Endometrium (tissue), 2 donors: ENCODE results near the gene MAP3K20.
"Not testable (repeated sequence)": the region's sequence is repeated elsewhere in the genome, so short reads cannot be mapped to it uniquely, and the experiment has no call there.

Source experiments
- FAIRE-seq: peaks from 2 replicates; lab custom pipeline; 2012; peaks lifted over from hg19 to GRCh38; lab: Jason Lieb, UNC
- donor health status: control.
- donor health status: control.

MAP3K20 gene

DNA sequence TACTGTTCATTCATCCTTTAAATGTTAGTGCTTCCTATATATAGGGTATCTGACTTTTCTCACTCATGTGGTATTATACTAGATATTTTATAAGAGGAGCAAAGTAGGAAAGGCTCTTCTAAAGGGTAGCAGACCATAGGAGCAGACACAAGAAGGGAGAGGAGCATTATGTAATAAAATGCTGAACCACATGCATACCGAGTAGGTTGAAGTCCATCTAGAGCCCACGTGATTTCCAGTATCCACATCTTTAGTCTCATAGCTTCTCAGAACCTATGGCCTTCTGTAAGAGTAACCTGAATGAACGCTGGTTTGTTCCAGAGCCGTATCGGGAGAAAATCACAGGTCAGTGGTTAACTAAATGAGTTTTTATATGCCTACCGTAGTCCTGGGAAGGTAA is 85.9 kb downstream of the MAP3K20 start:
- FAIRE-seq: no peak

DNA sequence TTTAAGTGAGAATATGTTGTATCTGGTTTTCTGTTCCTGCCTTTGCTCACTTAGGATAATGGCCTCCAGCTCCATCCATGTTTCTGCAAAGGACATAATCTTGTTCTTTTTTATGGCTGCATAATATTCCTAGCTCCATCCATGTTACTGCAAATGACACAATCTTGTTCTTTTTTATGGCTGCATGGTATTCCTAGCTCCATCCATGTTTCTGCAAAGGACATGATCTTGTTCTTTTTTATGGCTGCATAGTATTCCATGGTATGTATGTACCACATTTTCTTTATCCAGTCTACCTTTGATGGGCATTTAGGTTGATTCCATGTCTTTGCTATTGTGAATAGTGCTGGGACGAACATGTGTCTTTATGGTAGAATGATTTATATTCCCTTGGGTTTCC is 87.7 kb downstream of the MAP3K20 start:
- not testable (repeated sequence) for FAIRE-seq

DNA sequence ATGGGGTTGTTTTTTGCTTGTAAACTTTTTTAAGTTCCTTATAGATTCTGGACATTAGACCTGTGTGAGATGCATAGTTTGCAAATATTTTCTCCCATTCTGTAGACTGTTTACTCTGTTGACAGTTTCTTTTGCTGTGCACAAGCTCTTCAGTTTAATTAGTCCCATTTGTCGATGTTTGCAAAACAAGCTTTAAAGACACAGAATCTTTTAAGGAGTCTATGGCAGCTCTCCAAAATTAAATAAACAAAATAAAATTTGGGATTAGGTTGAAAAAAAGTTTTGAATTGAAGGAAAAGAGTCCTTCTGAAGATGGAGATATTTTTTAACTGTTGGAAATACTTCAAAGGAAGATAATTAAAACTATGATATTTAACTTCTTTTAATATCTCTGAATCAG is 88.8 kb downstream of the MAP3K20 start:
- peak; percentile 100 for FAIRE-seq

DNA sequence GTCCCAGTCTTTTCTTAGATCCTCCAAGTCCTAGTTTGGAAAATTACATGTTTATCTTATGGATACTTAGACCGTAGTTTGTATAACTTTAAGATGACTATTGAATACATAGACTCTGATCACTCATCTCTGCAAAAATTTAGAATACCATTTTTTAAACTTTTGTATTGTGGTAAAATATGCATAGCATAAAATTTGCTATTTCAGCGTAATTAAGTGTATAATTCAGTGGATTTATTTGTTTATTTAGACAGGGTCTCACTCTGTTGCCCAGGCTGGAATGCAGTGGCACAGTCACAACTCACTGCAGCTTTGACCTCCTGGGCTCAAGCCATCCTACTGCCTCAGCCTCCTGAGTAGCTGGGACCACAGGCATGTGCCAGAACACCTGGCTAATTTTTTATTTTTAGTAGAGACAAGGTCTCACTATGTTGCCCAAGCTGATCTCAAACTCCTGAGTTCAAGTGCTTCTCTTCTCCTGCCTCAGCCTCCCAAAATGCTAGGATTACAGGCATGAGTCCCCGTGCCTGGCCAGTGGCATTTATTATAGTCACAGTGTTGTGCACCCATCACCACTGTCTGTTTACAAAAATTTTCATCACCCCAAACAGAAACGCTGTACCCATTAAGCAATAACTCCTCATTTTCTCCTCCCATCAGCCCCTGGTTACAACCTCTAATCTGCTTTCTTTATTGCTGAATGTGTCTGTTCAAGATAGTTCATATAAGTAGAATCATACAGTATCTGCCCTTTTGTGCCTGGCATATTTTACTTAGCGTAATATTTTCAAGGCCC is 90.0 kb downstream of the MAP3K20 start:
- FAIRE-seq: no peak

- FAIRE-seq: peak; percentile 12
These were observed 95.7 kb downstream of the MAP3K20 start for GRCh38 chr2:173171321-173171720.

GRCh38 chr2:173171924-173172643 is 96.4 kb downstream of the MAP3K20 start:
- no peak for FAIRE-seq

GRCh38 chr2:173174339-173174738 is 98.7 kb downstream of the MAP3K20 start:
- not testable (repeated sequence) for FAIRE-seq

GRCh38 chr2:173175222-173175621 is 99.6 kb downstream of the MAP3K20 start:
- no peak for FAIRE-seq

- no peak for FAIRE-seq
These were observed 106.3 kb downstream of the MAP3K20 start for GRCh38 chr2:173181982-173182381.

DNA sequence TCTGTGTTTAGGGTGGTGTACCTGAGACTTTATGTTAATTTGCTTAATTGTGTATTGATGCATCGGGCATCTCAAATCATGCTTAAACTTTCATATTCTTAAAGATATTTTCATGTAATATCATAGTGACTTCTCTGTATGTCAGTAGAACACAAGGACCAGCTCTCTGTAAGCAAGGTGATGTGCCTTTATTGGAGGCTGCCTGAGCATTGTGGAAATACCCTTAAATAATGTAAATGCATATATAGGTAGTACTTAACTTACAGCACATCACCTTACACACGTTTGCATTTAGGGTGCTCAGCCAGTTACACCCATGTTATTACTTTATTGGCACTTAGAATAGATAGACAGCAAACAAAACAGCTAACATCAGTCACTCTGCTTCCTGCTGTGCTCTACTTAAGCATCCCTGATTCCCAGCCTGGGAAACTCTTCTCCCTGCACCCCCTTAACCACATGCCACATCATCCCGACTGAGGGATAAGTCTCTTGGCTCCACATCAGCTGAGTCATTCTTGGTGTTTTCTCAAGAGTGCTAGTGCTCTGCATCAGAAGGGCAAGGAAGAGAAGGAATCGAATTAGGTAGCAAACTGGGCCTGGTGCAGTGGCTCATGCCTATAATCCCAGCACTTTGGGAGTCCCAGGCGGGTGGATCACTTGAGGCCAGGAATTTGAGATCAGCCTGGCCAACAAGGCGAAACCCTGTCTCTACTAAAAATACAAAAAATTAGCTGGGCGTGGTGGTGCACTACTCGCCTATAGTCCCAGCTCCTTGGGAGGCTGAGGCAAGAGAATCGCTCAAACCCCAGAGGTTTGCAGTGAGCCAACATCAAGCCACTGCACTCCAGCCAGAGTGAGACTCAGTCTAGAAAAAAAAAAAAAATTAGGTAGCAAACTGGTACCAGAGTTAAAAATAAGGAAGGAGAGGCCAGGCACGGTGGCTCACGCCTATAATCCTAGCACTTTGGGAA is 108.7 kb downstream of the MAP3K20 start:
- FAIRE-seq: no peak

- no peak for FAIRE-seq
These were observed 109.8 kb downstream of the MAP3K20 start for GRCh38 chr2:173185437-173185836.

DNA sequence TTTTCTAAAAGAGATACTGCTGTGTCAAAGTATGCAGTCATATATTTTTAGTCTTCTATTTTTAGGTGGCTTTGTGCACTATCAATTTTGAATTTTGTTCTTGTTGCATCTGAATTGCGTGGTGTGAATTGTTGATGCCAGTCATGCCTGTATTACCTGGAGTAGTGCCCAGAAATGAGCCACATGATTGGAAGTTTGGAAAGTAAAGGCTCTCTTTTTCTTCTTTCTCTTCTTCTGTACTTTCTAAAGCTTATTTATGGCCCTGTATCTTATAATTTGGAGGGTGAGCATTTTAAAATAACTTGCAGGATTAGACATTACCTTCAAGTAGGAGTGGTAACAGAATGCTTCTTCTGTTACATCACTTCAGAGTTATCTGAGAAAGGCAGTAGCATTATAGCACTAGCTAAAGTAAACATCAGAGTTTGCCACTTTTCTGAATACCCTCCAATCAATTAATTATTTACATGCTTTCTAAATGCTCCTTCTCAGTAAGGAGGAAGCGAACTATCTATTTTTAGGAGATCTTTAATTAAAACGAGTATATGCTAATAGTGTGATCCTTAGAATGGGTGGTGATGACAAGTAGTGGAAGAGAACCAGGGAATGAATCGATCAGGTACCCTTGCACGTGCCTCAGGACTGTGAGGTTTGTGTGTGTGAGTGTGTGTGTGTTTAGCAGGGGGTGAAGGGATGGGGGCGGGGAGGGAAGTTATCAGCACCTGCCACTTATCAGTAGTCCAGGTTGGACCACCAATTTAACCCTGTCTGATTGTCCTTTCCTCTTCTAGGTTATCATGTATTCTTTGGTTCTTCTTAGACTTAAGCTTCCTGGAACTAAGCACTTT is 112.5 kb downstream of the MAP3K20 start:
- FAIRE-seq: no peak

DNA sequence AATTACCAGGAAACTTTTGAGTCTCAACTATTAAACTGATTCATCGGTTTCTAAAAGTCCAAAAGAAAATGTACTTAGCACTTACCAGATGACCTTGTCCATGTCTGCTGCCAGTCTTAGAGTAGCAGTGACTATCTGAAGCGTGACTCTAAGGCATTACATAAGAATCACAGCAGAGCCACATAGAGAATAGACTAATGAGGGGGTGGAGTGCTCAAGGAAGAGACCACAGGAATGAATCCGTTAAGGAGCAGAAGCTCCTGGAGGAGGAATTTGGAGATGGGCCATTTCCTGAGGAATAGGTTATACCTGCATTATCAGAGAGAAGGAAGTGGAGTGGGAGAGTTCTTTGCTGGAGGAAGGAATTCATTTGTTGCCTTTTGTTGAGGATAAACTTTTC is 116.0 kb downstream of the MAP3K20 start:
- FAIRE-seq: no peak

DNA sequence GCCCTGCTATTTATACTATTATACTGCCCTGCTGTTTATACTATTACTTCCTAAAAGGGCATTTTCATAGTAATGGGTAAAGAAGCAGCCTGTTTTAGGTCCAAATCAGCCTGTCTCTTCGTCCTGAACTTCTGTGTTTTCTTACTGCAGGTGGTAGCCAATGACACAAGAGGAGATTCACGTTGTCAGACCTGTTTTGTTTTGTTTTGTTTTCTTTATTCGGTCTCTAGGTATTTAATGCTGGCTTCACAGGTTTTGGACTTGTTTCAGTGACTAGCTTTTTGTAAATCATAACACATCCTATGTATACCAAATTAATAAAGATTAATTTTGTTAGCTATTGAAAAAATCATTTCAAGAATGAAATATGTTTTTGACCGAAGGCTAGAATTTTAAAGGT is 116.4 kb downstream of the MAP3K20 start:
- no peak for FAIRE-seq

GRCh38 chr2:173193925-173194324 is 118.3 kb downstream of the MAP3K20 start:
- FAIRE-seq: peak; percentile 15

DNA sequence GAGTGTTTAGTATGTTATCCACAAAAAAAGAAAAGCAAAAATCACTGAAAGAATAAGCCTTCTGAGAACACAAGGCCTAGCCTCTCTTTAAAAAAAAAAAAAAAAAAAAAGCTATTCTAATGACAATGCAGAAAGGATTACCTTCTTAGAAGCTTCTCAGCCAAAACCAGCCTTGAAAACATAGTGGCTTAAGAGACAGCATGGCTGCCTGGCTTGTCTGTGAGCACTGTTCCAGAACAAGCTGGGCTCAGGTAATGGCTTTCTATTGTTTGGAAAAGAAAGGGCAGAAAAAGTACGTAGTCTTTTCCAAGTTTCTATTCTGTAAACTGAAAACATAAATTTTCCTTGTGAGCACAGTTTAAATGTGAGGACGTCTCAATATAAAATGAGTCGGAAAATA is 119.5 kb downstream of the MAP3K20 start:
- peak; percentile 80 for FAIRE-seq

DNA sequence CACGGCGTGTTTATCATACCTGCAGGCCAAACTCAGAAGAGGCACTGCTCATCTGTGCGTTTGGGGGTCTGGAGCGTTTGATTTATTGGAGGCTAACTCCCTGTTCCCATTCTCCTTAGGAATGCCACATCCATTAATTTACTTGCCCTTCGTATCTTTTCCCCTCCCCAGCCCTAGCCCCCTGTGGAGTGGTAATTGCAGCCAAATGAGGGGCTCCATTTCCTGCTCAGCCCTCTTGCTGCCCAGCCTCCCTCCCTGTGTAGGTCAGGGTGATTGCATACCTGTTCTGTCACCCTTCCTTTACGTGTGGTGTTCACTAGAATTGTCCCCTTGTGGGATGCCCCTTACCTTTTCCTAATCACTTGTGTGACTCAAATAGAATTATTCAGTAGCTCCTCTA is 120.4 kb downstream of the MAP3K20 start:
- no peak for FAIRE-seq

GRCh38 chr2:173196638-173197037 is 121.0 kb downstream of the MAP3K20 start:
- no peak for FAIRE-seq

- FAIRE-seq: no peak
These were observed 122.7 kb downstream of the MAP3K20 start for GRCh38 chr2:173198327-173198726.

DNA sequence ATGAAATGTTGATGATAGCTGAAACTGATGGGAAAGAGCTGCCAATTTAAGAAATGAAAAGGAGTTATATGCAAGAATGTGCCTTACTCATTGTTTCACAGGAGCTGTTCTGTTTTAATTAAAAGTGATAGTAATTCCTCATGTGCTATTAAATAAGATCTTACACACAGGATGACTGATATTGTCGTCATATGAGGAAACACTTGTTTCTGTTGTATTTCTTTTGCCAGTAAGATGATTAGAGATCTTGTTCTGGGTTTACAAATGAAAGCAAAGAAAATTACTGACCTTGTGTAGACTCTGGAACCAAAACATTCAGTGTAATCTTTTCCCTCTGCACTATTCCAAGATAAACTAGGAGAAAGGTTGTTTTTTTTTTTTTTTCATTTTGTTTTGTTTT is 123.6 kb downstream of the MAP3K20 start:
- no peak for FAIRE-seq

DNA sequence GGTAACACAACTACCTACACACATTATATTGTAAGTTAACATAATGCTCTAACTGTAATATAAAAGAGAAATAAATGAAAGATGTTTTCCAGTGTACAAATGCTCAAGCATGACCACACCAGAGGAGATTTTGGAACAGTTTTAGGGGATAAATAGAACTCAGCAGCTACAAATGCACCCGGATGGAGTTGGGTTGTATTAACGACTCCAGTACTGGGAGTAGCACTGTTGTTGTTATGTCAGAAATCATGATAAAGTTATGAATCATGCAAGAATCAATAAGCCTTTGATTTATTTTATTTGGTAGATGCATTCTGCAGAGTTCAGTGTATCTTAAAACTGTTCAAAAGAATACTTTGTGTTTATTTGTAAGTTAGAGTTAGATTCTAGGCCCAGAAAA is 126.9 kb downstream of the MAP3K20 start:
- no peak for FAIRE-seq

GRCh38 chr2:173204316-173204715 is 128.7 kb downstream of the MAP3K20 start:
- no peak for FAIRE-seq
